ENCODE measurements around the gene UGT1A4.

Gene UGT1A4

GRCh38 chr2:233792720-233793119 is 74.2 kb downstream of the UGT1A4 start:
- no peak for DNase-seq

DNA sequence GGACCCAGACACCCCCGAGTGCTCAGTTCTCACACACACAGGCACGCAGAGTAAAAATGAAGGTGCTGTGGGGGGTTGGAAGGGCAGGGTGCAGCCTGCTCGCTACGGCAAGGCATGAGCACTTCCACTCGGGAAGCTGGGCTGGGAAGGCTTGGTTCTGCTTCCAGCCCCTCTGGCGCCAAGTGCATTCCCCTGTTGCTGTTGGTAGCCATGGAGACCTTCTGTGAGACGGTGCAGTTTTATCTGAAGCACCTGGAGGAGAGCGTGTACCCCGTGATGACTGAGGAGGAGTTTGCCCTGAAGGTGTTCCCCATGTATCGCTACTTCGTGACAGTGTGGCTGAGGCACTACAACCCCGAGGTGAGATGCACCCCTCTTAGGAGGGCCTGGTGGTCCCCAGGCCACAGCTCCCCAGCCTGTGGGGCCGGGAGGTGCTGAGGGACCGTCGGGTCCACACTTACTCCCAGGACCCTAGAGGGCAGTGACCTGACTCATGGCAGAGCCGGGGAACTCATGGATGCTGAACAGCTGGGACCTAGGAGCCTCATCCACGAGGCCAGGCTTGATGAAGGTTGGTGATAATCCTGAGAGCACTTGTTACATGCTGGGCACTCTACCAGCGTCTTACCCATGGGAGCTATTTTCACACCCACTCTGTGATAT is 75.1 kb downstream of the UGT1A4 start:
- no peak for DNase-seq

- DNase-seq: no peak
These were observed 75.7 kb downstream of the UGT1A4 start for GRCh38 chr2:233794128-233794658.

- DNase-seq: no peak
These were observed 77.2 kb downstream of the UGT1A4 start for GRCh38 chr2:233795735-233796171.

GRCh38 chr2:233796254-233796653 is 77.7 kb downstream of the UGT1A4 start:
- no peak for DNase-seq

DNA sequence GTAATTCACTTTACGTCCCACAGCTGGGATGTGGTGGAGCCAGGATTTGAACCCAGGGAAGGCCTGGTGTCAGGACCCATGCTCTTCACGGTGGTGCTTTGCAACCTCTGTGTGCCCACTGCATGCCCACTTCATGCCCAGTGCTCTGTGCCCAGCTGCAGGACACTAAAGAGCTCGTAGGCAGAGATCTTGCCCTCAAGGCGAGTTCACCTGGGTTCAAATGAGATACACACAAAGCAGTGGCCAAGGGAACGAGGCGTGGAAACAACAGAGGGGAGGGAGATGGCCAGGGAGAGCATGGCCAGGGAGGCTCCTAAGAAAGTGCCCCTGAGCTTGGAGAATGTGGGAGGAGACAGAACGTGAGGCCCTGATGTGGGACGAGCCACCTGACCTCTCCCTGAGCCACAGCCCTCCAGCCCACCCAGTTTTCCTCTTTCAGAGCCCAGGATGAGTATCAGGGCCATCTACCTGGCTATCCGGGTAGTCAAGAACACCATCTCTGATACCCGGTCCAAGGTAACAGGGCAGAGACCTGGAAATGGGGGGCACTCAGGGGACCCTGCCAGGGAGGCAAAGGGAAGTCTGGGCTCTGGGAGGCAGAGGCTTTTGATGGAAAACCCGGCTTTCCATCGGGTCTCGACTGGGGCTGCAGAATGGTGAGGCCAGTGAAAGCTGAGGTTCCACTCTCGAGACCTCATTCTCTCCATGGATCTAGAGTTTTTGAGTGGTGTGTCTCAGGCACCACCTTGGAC is 80.0 kb downstream of the UGT1A4 start:
- DNase-seq: no peak

DNA sequence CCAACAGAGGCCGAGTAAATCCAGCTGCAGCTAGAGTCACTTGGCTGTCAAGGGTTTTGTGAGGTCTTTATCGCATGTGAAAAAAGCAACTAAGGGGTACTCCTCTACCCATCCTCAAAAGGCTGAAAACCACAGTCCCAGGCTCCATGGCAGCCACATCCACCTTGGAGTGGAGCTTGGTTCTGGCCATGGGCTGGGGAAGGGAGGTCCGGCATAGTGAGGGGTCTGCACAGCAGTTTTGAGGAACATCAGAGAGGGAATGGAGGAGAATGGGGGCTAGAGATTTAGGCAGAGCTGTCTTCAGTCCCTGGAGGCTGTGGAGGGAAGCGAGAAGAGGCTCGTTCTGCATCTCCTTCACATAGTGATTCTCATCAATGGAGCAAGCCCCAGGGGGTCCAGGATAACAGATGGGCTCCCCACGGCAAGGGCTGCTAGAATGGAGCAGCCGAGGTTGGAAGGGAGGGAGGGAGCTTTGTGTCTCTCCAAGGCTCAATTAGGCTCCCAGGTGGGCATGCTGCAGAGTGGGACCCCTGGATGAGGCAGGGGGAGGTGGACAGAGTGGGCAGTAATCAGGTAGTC is 80.6 kb downstream of the UGT1A4 start:
- no peak for DNase-seq

DNA sequence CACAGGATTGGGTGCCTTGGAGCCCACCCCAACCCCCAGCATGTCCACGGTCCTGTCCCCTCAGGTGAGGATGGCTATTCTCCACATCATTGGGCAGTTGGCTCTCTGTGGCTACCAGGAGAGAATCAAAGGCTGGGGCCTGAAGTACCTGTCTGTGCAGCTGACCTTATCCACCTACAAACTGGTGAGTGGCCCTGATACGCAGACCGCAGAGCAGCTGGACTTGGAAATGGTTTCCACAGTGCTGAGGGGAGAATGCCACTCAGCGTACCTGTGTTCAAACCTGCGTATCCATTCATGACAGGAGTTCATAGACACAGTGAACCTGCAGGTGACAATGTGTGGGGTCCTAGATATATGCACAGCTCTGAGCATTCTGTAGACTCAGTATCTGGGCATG is 81.2 kb downstream of the UGT1A4 start:
- DNase-seq: no peak

DNA sequence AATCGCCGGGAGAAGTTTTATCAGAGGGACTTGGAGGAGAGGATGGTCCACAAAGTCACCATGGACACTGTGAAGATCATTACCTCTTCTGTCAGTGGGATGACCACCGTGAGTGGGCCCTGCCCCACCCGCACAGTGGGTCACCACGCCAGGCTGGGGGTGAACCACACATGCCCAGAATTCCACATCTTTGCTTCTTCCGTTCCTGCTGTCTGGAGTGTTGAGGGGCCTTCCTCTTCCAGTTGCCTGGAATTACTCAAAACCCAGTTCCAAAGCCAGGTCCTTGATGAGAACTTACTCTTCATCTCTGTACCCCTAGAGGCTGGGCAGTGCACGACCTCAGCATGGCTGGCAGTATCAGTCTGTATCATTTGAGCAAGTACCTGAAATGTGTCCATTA is 81.7 kb downstream of the UGT1A4 start:
- DNase-seq: no peak

DNA sequence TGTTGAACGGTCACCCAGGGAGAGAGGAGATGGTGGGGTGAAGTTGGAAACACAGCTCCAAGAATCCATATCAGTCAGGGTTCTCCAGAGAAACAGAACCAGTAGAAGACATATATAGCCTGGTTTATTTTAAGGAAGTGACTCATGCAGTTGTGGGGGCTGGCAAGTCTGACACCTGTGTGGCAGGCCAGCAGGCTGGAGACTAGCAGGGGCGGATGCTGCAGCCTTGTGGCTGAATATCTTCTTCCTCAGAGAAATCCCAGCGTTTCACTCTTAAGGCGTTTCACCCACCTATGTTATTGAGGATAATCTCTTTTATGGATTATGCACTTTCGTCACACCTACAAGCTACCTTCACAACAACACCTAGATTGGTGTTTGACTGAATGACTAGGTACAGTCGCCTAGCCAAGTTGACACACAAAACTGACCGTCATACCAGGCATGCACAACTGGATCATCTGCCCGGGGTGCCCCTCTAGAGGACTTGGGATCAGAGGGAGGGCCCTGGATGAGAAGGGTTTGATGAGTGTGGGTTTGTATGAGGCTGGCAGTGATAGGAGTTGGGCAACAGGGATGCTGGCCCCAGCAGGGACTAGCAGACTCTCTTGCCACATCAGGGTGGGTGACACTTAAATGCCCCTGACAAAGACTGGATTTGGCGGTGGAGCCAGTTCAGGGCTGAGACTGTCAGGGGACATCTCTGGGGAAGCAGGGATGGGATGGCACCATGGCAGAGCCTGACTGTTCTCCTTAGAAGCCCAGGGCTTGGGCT is 83.0 kb downstream of the UGT1A4 start:
- no peak for DNase-seq

DNA sequence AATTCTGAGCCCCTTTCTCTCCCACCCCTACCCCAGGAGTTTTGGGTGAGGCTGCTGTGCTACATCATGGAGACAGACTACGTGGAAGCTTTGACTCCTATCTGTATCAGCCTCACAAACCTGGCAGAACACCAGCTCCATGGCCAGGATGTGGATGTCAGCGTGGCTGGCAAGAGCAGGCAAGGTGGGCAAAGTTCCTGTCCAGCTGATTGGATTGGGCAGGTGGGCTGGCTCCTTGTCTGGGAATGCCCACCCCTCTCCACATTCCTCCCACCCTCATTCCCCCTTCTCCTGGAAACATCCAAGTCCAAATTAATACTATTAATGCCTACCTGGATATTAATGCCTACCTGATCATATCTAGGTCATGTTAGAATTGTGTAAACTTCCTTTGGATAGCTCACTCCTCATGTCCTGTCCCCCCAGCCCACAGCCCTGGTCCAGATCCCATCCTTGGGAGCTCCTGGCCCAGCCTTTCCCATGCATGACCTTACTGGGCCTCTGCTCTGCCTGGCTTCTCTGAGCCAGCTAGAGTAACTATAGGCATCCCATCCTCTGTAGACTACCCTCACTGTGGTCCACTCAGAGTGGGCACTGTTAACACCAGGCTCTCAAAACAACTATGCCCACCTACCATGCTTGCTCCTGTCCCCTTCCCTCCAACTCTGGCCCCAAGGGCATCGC is 83.7 kb downstream of the UGT1A4 start:
- no peak for DNase-seq

- DNase-seq: no peak
These were observed 84.9 kb downstream of the UGT1A4 start for GRCh38 chr2:233803292-233803911.

DNA sequence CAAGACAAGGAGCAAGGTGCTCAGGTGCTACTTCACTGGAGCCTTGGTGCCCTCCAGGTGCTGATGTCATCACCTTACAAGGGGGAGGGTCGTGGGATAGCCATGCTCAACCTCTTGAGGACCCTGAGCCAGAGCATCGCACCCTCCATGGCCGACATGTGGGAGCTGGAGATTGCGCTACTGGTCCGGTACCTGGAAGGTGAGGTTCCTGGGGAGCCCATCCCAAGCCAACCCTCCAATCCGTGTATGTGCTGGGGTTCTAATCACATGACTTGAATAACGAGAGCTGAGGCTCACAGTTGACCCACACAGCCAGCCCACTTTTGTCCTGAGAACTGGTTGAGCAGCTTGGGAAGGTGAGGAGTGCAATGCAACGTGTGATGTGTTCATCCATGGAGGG is 85.5 kb downstream of the UGT1A4 start:
- DNase-seq: no peak

DNA sequence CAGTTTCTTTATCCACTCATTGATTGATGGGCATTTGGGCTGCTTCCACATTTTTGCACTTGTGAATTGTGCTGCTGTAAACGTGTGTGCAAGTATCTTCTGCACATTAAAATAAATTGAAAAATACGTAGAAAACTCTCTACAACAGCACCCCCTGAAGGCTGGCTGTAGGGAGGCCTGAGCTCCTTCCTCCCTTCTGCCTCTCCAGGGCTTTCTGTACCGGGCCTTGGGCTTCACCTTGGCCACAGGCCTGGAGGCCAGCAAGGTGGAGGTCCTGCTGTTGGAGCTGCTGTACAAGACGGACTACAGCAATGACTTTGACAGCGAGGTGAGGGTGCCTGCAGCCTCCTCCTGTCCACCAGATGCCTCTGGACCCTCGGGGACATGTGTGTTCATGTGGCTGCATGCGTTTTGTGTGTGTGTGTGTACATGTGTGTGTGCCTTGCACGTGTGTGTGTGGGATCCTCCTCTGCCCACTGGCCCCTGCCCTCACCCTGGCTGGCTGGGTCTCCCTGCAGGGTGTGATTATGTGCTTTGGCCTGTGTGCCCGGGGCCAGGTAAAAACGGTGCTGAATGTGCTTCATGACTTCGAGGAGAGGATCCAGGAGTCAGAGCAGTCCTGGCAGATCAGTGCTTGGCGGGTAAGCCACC is 88.8 kb downstream of the UGT1A4 start:
- DNase-seq: no peak

- DNase-seq: no peak
These were observed 89.7 kb downstream of the UGT1A4 start for GRCh38 chr2:233807966-233808935.

- DNase-seq: no peak
These were observed 91.8 kb downstream of the UGT1A4 start for GRCh38 chr2:233810385-233810784.

- DNase-seq: no peak
These were observed 92.6 kb downstream of the UGT1A4 start for GRCh38 chr2:233811087-233811486.

DNA sequence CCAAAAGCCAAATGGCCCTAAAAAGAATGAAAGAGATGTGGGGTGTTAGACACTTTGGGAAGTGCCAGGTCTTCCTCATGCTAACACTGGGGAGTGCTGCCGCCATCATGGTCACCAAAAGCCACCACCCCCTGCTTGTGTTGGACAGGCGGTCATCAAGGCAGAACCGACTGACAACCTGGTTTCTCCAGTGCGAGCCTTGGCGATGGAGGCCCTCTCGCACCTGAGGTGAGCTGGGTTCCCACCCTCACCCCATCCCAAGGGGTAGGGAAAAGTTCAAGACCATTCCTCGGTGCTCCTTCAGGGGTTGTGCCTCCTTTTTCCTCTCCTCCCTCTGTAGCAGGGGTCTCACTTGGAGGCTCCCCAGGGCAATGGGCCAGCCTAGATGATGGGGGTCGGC is 93.2 kb downstream of the UGT1A4 start:
- DNase-seq: no peak

DNA sequence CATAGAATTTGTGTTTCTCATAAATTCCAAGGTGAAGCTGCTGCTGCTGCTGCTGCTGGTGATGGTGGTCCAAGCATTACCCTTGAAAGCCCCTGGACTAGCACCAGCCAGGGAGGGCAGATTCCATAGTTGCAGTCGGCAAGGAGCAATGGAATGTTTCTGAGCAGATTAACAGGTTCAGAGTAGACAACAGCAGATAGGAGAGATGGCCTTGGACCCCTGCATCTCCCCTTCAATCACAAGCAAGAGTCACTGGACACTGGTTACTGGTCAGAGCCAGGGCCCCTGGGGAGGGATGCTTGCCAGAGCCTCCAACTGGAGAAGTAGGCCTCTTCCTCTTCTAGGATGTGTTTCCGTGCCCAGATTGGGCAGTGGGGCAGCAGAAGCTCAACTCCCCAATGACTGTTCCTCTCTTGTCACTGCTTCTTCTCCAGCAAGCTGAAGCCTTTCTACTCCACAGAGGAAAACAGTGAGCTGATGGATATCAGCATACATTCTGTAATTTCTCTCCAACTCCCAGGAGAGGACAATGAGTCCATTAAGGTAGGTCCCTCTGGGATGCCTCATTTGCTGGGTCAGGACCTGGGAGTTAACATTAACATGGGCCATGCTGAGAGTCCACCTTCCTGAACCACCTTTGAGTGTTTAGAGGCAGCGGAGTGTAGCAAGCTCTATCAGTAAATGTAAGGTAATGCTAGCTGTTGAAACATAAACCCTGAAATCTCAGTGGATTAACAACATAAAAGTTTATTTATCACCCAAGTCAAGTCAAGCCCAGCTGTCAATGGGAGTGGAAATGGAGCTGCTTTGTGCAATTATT is 94.9 kb downstream of the UGT1A4 start:
- no peak for DNase-seq

All from inflammatory macrophage (primary cell).